A549 (cell line): Measurements from ENCODE around the gene SCT. TPM values are rescaled to one million over a fixed set of nuclear protein-coding genes. Genes with fewer than 3 reads are reported as not detected.

Experiments
- ATAC-seq, 2 experiments: fragments of 200-7000 bp in 1 of 2; fragments of >200 bp in 1 of 2; cut with Nextera tagmentation in 1 of 2; cut with Tn5 transposase in 1 of 2; 3 replicates each; pipeline versions ENCODE4 v1.8.0 to v1.9.1; 2018 to 2020; ENCODE audit warnings: mild to moderate bottlenecking in 1 of 2, moderate library complexity in 1 of 2
- CTCF ChIA-PET: fragments of 300-600 bp; sonication (Branson Sonifier 250); formaldehyde crosslinking; extraction: SDS; loops from one replicate; lab custom pipeline; 2021; ENCODE audit warnings: antibody characterized with exemption, inconsistent platforms; lab: Yijun Ruan, JAX
- POLR2A ChIA-PET: fragments of 350-600 bp; formaldehyde crosslinking; extraction: SDS; loops from one replicate; lab custom pipeline; 2021; ENCODE audit warnings: antibody characterized with exemption, inconsistent platforms; lab: Yijun Ruan, JAX
- DNase-seq, 2 experiments: peaks; one replicate each; pipeline versions ENCODE4 v3.0.0 to v3.0.0-alpha.2; 2011 to 2016; ENCODE audit warnings: low read depth in 1 of 2, low spot score in 1 of 2
- FAIRE-seq: peaks from 2 replicates; lab custom pipeline; 2011; peaks lifted over from hg19 to GRCh38; lab: Jason Lieb, UNC
- H3K27ac ChIP-seq, 2 experiments: fragments of >200 bp; sonication (Bioruptor Twin); formaldehyde crosslinking; 3 replicates each; pipeline ENCODE4 v1.5.1; 2016 to 2017
- H3K4me1 ChIP-seq: fragments of >200 bp; sonication (Bioruptor Twin); formaldehyde crosslinking; 3 replicates; pipeline ENCODE4 v1.6.1; 2016
- H3K4me2 ChIP-seq: fragments of >200 bp; sonication (Bioruptor Twin); formaldehyde crosslinking; 3 replicates; pipeline ENCODE4 v1.6.1; 2016
- H3K4me3 ChIP-seq: fragments of >200 bp; sonication (Bioruptor Twin); formaldehyde crosslinking; 3 replicates; pipeline ENCODE4 v1.5.1; 2016
- H3K9me3 ChIP-seq: fragments of >200 bp; sonication (Bioruptor Twin); formaldehyde crosslinking; 3 replicates; pipeline ENCODE4 v1.6.1; 2016
- CEBPB ChIP-seq, 2 experiments: fragments of >200 bp in 1 of 2; sonication (Bioruptor Twin) in 1 of 2; formaldehyde crosslinking in 1 of 2; IDR thresholded peaks; 2 replicates each; pipeline ENCODE4 v1.6.1; 2012 to 2016
- CTCF ChIP-seq: fragments of >200 bp; sonication (Bioruptor Twin); formaldehyde crosslinking; IDR thresholded peaks from 3 replicates; pipeline ENCODE4 v1.5.1; 2016
- EHF ChIP-seq: fragments of 250-450 bp; sonication (Bioruptor Pico); IDR thresholded peaks from 2 replicates; pipeline ENCODE4 v1.5.0; 2020; ENCODE audit warnings: mild to moderate bottlenecking
- EHMT2 ChIP-seq: fragments of 200-600 bp; sonication (generic); IDR thresholded peaks from 2 replicates; pipeline ENCODE4 v1.6.1; 2016; ENCODE audit warnings: antibody characterized with exemption, low read depth, mild to moderate bottlenecking, moderate library complexity
- EP300 ChIP-seq, 2 experiments: fragments of >200 bp; sonication (Bioruptor Twin); formaldehyde crosslinking; IDR thresholded peaks; 2 replicates in 1 of 2; 3 replicates in 1 of 2; pipeline ENCODE4 v1.6.1; 2016 to 2017
- ESRRA ChIP-seq: fragments of 150-350 bp; IDR thresholded peaks from 2 replicates; pipeline ENCODE4 v1.6.1; 2014; ENCODE audit warnings: mild to moderate bottlenecking, low read length, borderline replicate concordance
- FOSB ChIP-seq: fragments of 250-450 bp; sonication (Bioruptor Pico); IDR thresholded peaks from 2 replicates; pipeline ENCODE4 v1.5.0; 2020; ENCODE audit warnings: mild to moderate bottlenecking, moderate library complexity
- FOSL2 ChIP-seq, 2 experiments: fragments of 450-650 bp in 1 of 2; fragments of >200 bp in 1 of 2; sonication (Bioruptor Twin) in 1 of 2; formaldehyde crosslinking; IDR thresholded peaks; 2 replicates each; pipeline versions ENCODE4 v1.5.0 to v1.6.1; 2016 to 2020; ENCODE audit warnings: mild to moderate bottlenecking in 1 of 2, moderate library complexity in 1 of 2
- HOXA7 ChIP-seq: fragments of 250-450 bp; sonication (Bioruptor Pico); IDR thresholded peaks from 2 replicates; pipeline ENCODE4 v1.5.0; 2020; ENCODE audit warnings: mild to moderate bottlenecking, moderate library complexity
- JUN ChIP-seq, 2 experiments: fragments of >200 bp; sonication (Bioruptor Twin); formaldehyde crosslinking; IDR thresholded peaks; 2 replicates in 1 of 2; 3 replicates in 1 of 2; pipeline ENCODE4 v1.6.1; 2016 to 2017
- MAX ChIP-seq: IDR thresholded peaks from 2 replicates; pipeline ENCODE4 v1.6.1; 2012
- MAZ ChIP-seq: fragments of 150-350 bp; IDR thresholded peaks from 2 replicates; pipeline ENCODE4 v1.6.1; 2014; ENCODE audit warnings: antibody characterized with exemption, low read depth, low read length, borderline replicate concordance
- MYC ChIP-seq: IDR thresholded peaks from 2 replicates; pipeline ENCODE4 v1.6.1; 2012; ENCODE audit warnings: mild to moderate bottlenecking, inconsistent platforms, low read length, improper control_type of control experiment, borderline replicate concordance
- NPAS2 ChIP-seq: fragments of 250-450 bp; sonication (Bioruptor Pico); IDR thresholded peaks from 2 replicates; pipeline ENCODE4 v1.8.0; 2022; ENCODE audit warnings: mild to moderate bottlenecking, moderate library complexity, borderline replicate concordance
- NR3C1 ChIP-seq: fragments of >200 bp; sonication (Bioruptor Twin); formaldehyde crosslinking; IDR thresholded peaks from 3 replicates; pipeline ENCODE4 v1.6.1; 2017
- PHF8 ChIP-seq: fragments of 200-600 bp; sonication (generic); IDR thresholded peaks from 2 replicates; pipeline ENCODE4 v1.6.1; 2016; ENCODE audit warnings: low read depth, mild to moderate bottlenecking, antibody characterized with exemption, moderate library complexity, borderline replicate concordance
- POLR2A ChIP-seq: IDR thresholded peaks from 2 replicates; pipeline ENCODE4 v1.6.1; 2012; ENCODE audit warnings: mild to moderate bottlenecking, low read length
- RFX5 ChIP-seq: fragments of 450-650 bp; IDR thresholded peaks from 2 replicates; pipeline ENCODE4 v1.7.1; 2014; ENCODE audit warnings: antibody characterized with exemption, mild to moderate bottlenecking, moderate library complexity
- ZC3H11A ChIP-seq: fragments of 450-650 bp; IDR thresholded peaks from 2 replicates; pipeline ENCODE4 v1.6.1; 2014; ENCODE audit warnings: antibody characterized with exemption, mild to moderate bottlenecking
- WGBS: methylation state at CpG from one replicate; pipeline ENCODE4 v1.1.6; 2017; ENCODE audit errors: missing lambda C conversion rate; 5-methylcytosine and 5-hydroxymethylcytosine counted together
- polyA plus RNA-seq, 4 experiments: library from polyadenylated mRNA; depleted of rRNA in 3 of 4; stranded (reverse); fragments of >200 nt; fragmentation: RNase III in 1 of 4; extraction: RNeasy Plus Mini Kit Qiagen cat#74134 plus additional on column Dnase treatment in 1 of 4; gene quantifications; 2 replicates in 3 of 4; 3 replicates in 1 of 4; pipeline ENCODE4 v1.2.3, GENCODE V29; 2011 to 2017
- TF ChIP-seq, protein P1 (sequence below): fragments of 200-600 bp; sonication (generic); IDR thresholded peaks from 2 replicates; pipeline ENCODE4 v1.6.1; 2016; ENCODE audit warnings: antibody characterized with exemption, mild to moderate bottlenecking, moderate library complexity
- TF ChIP-seq, protein P2 (sequence below): fragments of >200 bp; sonication (Bioruptor Twin); formaldehyde crosslinking; IDR thresholded peaks from 2 replicates; pipeline ENCODE4 v1.6.1; 2016
- TF ChIP-seq, protein P3 (sequence below): IDR thresholded peaks from 2 replicates; pipeline ENCODE4 v1.6.1; 2012; ENCODE audit warnings: low read depth, borderline replicate concordance

SCT gene
- polyA plus RNA-seq, 2 of the 4 experiments (the other 2 are of a cell fraction), result not detected

DNA sequence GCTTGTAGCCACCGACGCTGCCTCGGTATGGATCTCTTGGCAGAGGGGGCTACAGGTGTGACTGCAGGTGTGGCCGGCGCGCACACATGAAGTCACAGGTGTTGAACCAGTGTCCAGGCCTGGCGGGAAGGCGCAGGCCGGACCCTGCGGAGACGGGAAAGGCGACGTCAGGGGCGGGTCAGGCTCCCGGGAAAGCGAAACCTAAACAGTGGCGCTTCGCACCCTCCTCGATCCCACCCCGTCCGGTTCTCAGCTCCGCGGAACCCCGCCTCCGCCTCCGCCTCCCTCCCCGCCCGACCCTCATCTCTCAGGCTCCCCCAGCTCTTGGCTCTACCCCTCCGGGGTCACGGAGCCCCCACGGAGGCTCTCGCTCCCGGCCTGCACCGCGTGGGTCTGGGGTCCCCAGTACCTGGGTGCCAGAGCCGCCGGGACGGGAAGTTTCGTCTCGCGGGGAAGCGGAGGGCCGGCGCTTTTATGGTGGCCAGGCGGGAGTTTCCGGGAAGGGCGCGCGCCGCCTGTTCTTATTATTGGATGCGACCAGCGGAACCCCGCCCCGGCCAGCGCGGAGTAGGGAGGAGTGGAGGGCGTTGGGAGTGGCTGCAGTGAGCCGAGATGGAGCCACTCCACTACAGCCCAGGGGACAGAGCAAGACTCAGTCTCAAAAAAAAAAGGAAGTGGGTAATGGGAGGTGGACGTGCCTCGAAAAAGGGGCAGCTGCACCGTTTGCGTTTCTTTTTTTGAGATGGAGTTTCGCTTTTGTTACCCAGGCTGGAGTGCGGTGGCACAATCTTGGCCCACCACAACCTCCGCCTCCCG, 11.3 kb downstream of the SCT start, which contains the start of gene IRF7:
IRF7 (minus strand) TSS at position 447 of the 816 bp plus-strand sequence. CDS start 586 bp downstream, outside the sequence.
- peaks cover 13% of the 10 kb centered on the region; the same call in 2 of the 3 replicates for H3K4me1 ChIP-seq
- POLR2A ChIA-PET, result no interaction called here
- H3K4me2 ChIP-seq, result peak within 1 kb of the TSS; percentile 93
- peak within 1 kb of the TSS; percentile 58 for H3K4me3 ChIP-seq
- peak within 1 kb of the TSS; percentile 88 to 97 for H3K27ac ChIP-seq
- ATAC-seq (peak; percentile 72 to 90), DNase-seq (peak; percentile 90 to 92), FAIRE-seq (no peak)
- no peaks in the 10 kb centered on the region for H3K9me3 ChIP-seq
- TF ChIP-seq PHF8, result peak; percentile 64; the same call in 1 of the 2 replicates
- TF ChIP-seq JUN (IDR thresholded peaks at IDR 0.05), result peak in 1 of 2 experiments; percentile 92; a peak in 2 of 5 replicates
- TF ChIP-seq POLR2A, result peak; percentile 61
- TF ChIP-seq, protein P1, sequence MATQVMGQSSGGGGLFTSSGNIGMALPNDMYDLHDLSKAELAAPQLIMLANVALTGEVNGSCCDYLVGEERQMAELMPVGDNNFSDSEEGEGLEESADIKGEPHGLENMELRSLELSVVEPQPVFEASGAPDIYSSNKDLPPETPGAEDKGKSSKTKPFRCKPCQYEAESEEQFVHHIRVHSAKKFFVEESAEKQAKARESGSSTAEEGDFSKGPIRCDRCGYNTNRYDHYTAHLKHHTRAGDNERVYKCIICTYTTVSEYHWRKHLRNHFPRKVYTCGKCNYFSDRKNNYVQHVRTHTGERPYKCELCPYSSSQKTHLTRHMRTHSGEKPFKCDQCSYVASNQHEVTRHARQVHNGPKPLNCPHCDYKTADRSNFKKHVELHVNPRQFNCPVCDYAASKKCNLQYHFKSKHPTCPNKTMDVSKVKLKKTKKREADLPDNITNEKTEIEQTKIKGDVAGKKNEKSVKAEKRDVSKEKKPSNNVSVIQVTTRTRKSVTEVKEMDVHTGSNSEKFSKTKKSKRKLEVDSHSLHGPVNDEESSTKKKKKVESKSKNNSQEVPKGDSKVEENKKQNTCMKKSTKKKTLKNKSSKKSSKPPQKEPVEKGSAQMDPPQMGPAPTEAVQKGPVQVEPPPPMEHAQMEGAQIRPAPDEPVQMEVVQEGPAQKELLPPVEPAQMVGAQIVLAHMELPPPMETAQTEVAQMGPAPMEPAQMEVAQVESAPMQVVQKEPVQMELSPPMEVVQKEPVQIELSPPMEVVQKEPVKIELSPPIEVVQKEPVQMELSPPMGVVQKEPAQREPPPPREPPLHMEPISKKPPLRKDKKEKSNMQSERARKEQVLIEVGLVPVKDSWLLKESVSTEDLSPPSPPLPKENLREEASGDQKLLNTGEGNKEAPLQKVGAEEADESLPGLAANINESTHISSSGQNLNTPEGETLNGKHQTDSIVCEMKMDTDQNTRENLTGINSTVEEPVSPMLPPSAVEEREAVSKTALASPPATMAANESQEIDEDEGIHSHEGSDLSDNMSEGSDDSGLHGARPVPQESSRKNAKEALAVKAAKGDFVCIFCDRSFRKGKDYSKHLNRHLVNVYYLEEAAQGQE, result peak; percentile 32; the same call in 1 of the 2 replicates
- TF ChIP-seq MAX, result peak; percentile 45; the same call in 1 of the 2 replicates
- TF ChIP-seq FOSB, result no peak
- WGBS, result 11% methylated on average over 37 of the region's 66 CpGs
- CTCF ChIA-PET, result interaction anchor here (1.1 kb wide), 1 partner anchor 31 kb away, joined by 4 read pairs; no protein-coding TSS in a partner anchor

DNA sequence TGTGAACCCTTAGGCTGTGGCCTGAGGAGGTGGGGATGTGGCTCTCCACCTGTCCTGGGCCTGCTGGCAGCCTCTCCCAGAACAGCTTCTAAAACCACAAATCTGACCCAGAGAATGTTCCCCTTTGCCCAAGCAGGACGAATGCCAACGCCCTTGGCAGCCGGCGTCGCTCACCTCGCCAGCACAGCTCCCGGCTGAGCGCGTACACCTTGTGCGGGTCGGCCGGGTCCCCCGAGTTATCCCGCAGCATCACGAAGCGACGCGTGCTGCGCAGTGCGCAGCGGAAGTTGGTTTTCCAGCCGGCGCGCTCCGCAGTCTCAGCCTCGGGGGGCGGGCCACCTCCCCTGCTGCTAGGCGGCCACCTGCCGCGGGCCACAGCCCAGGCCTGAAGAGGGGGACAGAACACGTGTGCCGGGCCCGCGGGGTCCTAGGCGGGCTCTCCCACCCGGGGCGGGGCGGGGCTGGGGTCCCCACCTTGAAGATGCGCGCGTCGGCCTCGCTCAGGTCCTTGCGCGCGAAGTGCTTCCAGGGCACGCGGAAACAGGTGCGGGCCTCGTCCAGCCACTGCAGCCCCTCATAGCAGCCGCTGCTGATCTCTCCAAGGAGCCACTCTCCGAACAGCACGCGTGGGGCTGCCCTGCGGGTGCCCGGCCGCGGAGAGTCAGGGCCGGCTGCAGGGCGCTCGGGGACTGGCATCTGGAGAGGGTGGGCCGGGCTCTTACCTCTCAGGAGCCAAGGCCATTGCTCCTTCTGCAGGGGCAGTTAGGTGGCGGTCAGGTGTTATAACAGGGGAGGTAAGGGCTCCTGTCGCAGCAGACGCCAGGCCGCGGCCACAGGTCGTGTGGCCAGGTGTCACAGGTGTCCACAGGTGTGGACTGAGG, 12.1 kb downstream of the SCT start:
- ATAC-seq, result peak; percentile 0 to 5; a peak in 5 of 6 replicates
- Histone ChIP-seq H3K27ac (peak overlapping the region; percentile 88 to 97), H3K4me2 (peak overlapping the region; percentile 93), H3K4me3 (peak overlapping the region; percentile 58), H3K9me3 (no peaks in the 10 kb centered on the region), H3K4me1 (peaks cover 13% of the 10 kb centered on the region; the same call in 2 of the 3 replicates)
- ChIA-PET CTCF (interaction anchor here (0.7 to 0.9 kb wide), 2 partner anchors 51 to 60 kb away, joined by 3 read pairs; no protein-coding TSS in a partner anchor), POLR2A (interaction anchor here (1.0 to 1.5 kb wide), 2 partner anchors 14 to 39 kb away, joined by 3 to 5 read pairs; no protein-coding TSS in a partner anchor)
- TF ChIP-seq NR3C1 (no peak), RFX5 (no peak), MYC (no peak)
- 94% methylated on average over 60 of the region's 68 CpGs for WGBS
- no peak for DNase-seq
- no peak for FAIRE-seq

DNA sequence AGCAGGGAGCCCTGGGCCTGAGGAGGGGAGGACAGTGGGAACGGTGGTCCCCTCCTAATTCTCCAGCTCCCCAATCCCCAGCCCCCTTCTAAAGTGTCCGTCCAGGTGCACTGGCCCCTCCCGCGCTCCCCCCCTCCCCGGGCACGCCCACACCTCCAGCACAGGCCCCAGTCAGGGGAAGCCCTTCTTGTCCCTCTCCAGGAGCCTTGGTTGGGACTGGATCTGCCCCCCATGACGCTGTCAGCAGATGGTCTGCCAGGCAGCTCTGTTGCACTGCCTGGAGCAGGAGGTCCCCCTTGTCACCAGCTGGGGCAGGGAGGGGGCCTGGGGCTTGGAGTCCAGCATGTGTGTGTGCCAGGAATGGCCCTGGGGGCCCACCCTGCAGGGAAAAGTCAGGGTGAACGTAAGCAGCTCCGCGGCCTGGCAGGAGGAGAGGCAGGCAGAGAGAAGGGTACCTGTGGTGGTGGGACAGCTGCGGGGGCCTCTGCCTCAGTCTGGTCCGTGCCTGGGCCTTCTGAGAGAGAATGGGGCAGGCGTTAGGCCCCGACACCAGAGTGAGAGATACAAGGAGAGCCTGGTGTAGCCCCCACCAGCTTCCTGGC, 12.9 kb downstream of the SCT start:
- Histone ChIP-seq H3K27ac (no peak overlapping the region), H3K4me2 (no peak overlapping the region), H3K4me1 (peaks cover 13% of the 10 kb centered on the region; the same call in 2 of the 3 replicates), H3K4me3 (no peak overlapping the region), H3K9me3 (no peaks in the 10 kb centered on the region)
- no peak for DNase-seq
- no peak for ATAC-seq
- POLR2A ChIA-PET, result interaction anchor here (1.0 to 1.5 kb wide), 2 partner anchors 13 to 38 kb away, joined by 3 to 5 read pairs; no protein-coding TSS in a partner anchor
- FAIRE-seq, result no peak
- WGBS, result 95% methylated on average over 10 of the region's 14 CpGs
- CTCF ChIA-PET, result interaction anchor here (0.7 to 1.4 kb wide), 3 partner anchors 11 to 60 kb away, joined by 3 read pairs; no protein-coding TSS in a partner anchor
- TF ChIP-seq MAZ (no peak), CEBPB (IDR thresholded peaks at IDR 0.05) (no peak), NPAS2 (CRISPR knock-in tag) (no peak), FOSL2 (IDR thresholded peaks at IDR 0.05) (no peak), FOSL2 (CRISPR knock-in tag; IDR thresholded peaks at IDR 0.05) (no peak), ESRRA (no peak), CTCF (no peak), ZC3H11A (no peak), JUN (IDR thresholded peaks at IDR 0.05) (no peak), EHF (CRISPR knock-in tag) (no peak), EP300 (IDR thresholded peaks at IDR 0.05) (no peak), EHMT2 (no peak), HOXA7 (CRISPR knock-in tag) (no peak)
- TF ChIP-seq, protein P2, sequence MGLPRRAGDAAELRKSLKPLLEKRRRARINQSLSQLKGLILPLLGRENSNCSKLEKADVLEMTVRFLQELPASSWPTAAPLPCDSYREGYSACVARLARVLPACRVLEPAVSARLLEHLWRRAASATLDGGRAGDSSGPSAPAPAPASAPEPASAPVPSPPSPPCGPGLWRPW, result no peak
- TF ChIP-seq, protein P3, sequence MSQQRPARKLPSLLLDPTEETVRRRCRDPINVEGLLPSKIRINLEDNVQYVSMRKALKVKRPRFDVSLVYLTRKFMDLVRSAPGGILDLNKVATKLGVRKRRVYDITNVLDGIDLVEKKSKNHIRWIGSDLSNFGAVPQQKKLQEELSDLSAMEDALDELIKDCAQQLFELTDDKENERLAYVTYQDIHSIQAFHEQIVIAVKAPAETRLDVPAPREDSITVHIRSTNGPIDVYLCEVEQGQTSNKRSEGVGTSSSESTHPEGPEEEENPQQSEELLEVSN, result no peak
